ENCODE measurements around the gene SH3RF3. TPM values are rescaled to one million over a fixed set of nuclear protein-coding genes. Genes with fewer than 3 reads are reported as not detected.

SH3RF3 gene
- total and polyA plus RNA-seq, 10 of the 15 experiments (the other 5 are each of a cell fraction or from before 2014, with no cell fraction given), result 0.08 to 8.8 (median 2.3) TPM

DNA sequence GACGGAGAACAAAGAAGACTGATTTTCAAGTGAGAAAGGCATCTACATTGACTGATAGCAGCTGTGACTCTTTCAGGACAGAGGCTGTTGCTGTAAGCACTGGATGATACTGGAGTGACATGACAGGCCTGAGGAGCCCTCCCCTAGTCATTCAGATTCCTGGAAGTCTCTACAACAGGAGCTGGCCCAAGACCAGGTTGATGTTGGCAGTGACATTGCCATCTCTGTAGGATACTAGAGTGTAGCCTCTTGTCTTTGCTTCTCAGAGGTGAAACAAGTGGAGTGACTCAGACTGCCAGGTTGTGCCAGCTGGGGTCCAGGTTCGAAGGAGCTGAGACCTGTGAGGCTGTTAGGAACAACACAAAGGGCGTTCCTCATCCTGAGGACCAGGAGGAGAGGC, 44.7 kb upstream of the SH3RF3 start:
- Histone ChIP-seq H3K27me3 (replicated peaks in 1 of 2; ENCODE audit: control insufficient read depth in 2 of 2, insufficient read depth in 2 of 2, low read length in 1 of 2) (peaks cover 0 to 2% of the 10 kb centered on the region in 2 experiments; a peak in 2 of 4 replicates), H3K4me3 (no peak overlapping the region), H3K36me3 (ENCODE audit: control insufficient read depth in 2 of 2, insufficient read depth in 2 of 2, low read length in 1 of 2) (no peaks in the 10 kb centered on the region), H3K27ac (ENCODE audit: control insufficient read depth, insufficient read depth) (no peak overlapping the region), H3K4me1 (ENCODE audit: control insufficient read depth, insufficient read depth, low read length) (no peaks in the 10 kb centered on the region), H3K9me3 (replicated peaks; ENCODE audit: control insufficient read depth, insufficient read depth, low read length) (no peaks in the 10 kb centered on the region; the same call in 2 of the 3 replicates), H3K4me2 (ENCODE audit: control insufficient read depth, insufficient read depth) (no peak overlapping the region), H3K9ac (ENCODE audit: control insufficient read depth, insufficient read depth, low read length) (no peak overlapping the region), H2AFZ (ENCODE audit: control insufficient read depth, low read depth, low read length) (no peak overlapping the region), H3K79me2 (ENCODE audit: control insufficient read depth, insufficient read depth, low read length) (no peaks in the 10 kb centered on the region), H4K20me1 (ENCODE audit: control insufficient read depth, insufficient read depth) (no peaks in the 10 kb centered on the region)
- 10% methylated on average over 3 of the region's 3 CpGs for WGBS (ENCODE audit: insufficient coverage, insufficient replicate concordance, low lambda C conversion rate, missing lambda C conversion rate)
- FAIRE-seq (no peak), ATAC-seq (no peak), DNase-seq (ENCODE audit: low read depth, low spot score) (no peak)
- ChIA-PET RAD21 (ENCODE audit: unreplicated experiment) (no interaction called here), CTCF (no interaction called here), SMC1A (ENCODE audit: uncharacterized antibody, unreplicated experiment) (interaction anchor here (0.7 kb wide), 1 partner anchor 52 kb away, joined by 6 read pairs; no protein-coding TSS in a partner anchor), POLR2A (no interaction called here)
- TF ChIP-seq CBFB (IDR thresholded peaks at IDR 0.05; ENCODE audit: low read depth), result no peak
- TF ChIP-seq PAX5 (IDR thresholded peaks at IDR 0.05; ENCODE audit: borderline replicate concordance, low read depth, low read length), result no peak
- no peak for TF ChIP-seq ZNF384 (IDR thresholded peaks at IDR 0.05; ENCODE audit: borderline replicate concordance, low read depth, low read length)
- no TSS peak for BruUV-seq (replicated peaks)
- in situ Hi-C loops (cut with MboI), result no loop called here
- intact Hi-C loops (cut with micrococcal nuclease; ENCODE audit: unreplicated experiment), result no loop called here

DNA sequence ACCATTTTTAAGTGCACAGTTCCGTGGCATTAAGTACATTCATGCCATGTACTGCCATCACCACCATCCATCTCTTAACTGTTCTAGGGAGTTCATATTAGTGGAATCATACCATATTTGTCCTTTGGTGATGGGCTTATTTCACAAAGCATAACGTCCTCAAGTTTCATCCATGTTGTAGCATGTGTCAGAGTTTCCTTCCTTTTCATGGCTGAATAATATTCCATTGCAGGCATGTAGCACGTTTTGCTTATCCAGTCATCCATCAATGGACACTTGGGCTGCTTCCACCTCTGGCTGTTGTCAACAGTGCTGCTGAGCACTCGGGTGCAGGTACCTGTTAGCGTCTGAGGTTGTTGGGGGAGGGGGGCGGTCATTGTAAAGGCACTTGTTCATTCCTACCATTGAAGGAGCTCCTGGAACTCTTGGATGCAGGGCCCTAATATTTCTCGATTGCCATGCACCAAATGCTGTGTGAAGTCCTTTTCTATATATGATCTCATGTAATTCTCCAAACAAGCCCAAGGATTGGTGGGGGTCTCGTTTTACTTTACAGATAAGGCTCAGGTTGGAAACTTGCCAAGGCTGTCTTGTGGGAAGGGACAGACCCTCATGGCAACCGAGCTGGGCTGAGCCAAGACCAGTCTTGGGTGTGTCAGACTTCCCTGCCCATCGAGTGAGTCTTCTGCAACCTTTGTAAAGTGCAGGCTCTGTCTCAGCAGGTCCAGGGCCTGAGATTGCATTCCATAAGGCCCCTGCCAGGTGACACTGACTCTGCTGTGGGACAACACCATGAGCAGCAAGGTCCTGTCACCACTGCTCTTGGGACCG, 42.9 kb upstream of the SH3RF3 start:
- no peaks in the 10 kb centered on the region for H3K36me3 ChIP-seq (ENCODE audit: control insufficient read depth in 2 of 2, insufficient read depth in 2 of 2, low read length in 1 of 2)
- ChIA-PET SMC1A (ENCODE audit: uncharacterized antibody, unreplicated experiment) (no interaction called here), RAD21 (ENCODE audit: unreplicated experiment) (no interaction called here), POLR2A (no interaction called here), CTCF (no interaction called here)
- DNase-seq (ENCODE audit: low read depth, low spot score) (no peak), FAIRE-seq (no peak), ATAC-seq (no peak)
- no peaks in the 10 kb centered on the region for H3K4me1 ChIP-seq (ENCODE audit: control insufficient read depth, insufficient read depth, low read length)
- H4K20me1 ChIP-seq (ENCODE audit: control insufficient read depth, insufficient read depth), result no peaks in the 10 kb centered on the region
- no TSS peak for BruUV-seq (replicated peaks)
- H3K79me2 ChIP-seq (ENCODE audit: control insufficient read depth, insufficient read depth, low read length), result no peaks in the 10 kb centered on the region
- intact Hi-C loops (cut with micrococcal nuclease; ENCODE audit: unreplicated experiment) (no loop called here), in situ Hi-C loops (cut with MboI) (no loop called here)
- H3K27me3 ChIP-seq (replicated peaks in 1 of 2; ENCODE audit: control insufficient read depth in 2 of 2, insufficient read depth in 2 of 2, low read length in 1 of 2), result no peaks in the 10 kb centered on the region
- H2AFZ ChIP-seq (ENCODE audit: control insufficient read depth, low read depth, low read length), result no peak overlapping the region
- no peak overlapping the region for H3K4me2 ChIP-seq (ENCODE audit: control insufficient read depth, insufficient read depth)
- no peak overlapping the region for H3K27ac ChIP-seq (ENCODE audit: control insufficient read depth, insufficient read depth)
- H3K9me3 ChIP-seq (replicated peaks; ENCODE audit: control insufficient read depth, insufficient read depth, low read length), result no peaks in the 10 kb centered on the region; the same call in 2 of the 3 replicates
- no peak overlapping the region for H3K9ac ChIP-seq (ENCODE audit: control insufficient read depth, insufficient read depth, low read length)
- H3K4me3 ChIP-seq, result no peak overlapping the region
- WGBS (ENCODE audit: insufficient coverage, insufficient replicate concordance, low lambda C conversion rate, missing lambda C conversion rate), result 29% methylated on average over 11 of the region's 11 CpGs
- TF ChIP-seq EGR1 (IDR thresholded peaks at IDR 0.05; ENCODE audit: borderline replicate concordance in 1 of 2, low read depth in 2 of 2, low read length in 2 of 2), result no peak
- no peak for TF ChIP-seq IKZF1 (conservative IDR thresholded peaks at IDR 0.05)
- TF ChIP-seq, protein P1, sequence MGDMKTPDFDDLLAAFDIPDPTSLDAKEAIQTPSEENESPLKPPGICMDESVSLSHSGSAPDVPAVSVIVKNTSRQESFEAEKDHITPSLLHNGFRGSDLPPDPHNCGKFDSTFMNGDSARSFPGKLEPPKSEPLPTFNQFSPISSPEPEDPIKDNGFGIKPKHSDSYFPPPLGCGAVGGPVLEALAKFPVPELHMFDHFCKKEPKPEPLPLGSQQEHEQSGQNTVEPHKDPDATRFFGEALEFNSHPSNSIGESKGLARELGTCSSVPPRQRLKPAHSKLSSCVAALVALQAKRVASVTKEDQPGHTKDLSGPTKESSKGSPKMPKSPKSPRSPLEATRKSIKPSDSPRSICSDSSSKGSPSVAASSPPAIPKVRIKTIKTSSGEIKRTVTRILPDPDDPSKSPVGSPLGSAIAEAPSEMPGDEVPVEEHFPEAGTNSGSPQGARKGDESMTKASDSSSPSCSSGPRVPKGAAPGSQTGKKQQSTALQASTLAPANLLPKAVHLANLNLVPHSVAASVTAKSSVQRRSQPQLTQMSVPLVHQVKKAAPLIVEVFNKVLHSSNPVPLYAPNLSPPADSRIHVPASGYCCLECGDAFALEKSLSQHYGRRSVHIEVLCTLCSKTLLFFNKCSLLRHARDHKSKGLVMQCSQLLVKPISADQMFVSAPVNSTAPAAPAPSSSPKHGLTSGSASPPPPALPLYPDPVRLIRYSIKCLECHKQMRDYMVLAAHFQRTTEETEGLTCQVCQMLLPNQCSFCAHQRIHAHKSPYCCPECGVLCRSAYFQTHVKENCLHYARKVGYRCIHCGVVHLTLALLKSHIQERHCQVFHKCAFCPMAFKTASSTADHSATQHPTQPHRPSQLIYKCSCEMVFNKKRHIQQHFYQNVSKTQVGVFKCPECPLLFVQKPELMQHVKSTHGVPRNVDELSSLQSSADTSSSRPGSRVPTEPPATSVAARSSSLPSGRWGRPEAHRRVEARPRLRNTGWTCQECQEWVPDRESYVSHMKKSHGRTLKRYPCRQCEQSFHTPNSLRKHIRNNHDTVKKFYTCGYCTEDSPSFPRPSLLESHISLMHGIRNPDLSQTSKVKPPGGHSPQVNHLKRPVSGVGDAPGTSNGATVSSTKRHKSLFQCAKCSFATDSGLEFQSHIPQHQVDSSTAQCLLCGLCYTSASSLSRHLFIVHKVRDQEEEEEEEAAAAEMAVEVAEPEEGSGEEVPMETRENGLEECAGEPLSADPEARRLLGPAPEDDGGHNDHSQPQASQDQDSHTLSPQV (IDR thresholded peaks at IDR 0.05), result no peak
- no peak for TF ChIP-seq RB1 (IDR thresholded peaks at IDR 0.05; ENCODE audit: borderline replicate concordance)
- no peak for TF ChIP-seq POLR2A (IDR thresholded peaks at IDR 0.05; ENCODE audit: low read depth, low read length)
- TF ChIP-seq, protein P2, sequence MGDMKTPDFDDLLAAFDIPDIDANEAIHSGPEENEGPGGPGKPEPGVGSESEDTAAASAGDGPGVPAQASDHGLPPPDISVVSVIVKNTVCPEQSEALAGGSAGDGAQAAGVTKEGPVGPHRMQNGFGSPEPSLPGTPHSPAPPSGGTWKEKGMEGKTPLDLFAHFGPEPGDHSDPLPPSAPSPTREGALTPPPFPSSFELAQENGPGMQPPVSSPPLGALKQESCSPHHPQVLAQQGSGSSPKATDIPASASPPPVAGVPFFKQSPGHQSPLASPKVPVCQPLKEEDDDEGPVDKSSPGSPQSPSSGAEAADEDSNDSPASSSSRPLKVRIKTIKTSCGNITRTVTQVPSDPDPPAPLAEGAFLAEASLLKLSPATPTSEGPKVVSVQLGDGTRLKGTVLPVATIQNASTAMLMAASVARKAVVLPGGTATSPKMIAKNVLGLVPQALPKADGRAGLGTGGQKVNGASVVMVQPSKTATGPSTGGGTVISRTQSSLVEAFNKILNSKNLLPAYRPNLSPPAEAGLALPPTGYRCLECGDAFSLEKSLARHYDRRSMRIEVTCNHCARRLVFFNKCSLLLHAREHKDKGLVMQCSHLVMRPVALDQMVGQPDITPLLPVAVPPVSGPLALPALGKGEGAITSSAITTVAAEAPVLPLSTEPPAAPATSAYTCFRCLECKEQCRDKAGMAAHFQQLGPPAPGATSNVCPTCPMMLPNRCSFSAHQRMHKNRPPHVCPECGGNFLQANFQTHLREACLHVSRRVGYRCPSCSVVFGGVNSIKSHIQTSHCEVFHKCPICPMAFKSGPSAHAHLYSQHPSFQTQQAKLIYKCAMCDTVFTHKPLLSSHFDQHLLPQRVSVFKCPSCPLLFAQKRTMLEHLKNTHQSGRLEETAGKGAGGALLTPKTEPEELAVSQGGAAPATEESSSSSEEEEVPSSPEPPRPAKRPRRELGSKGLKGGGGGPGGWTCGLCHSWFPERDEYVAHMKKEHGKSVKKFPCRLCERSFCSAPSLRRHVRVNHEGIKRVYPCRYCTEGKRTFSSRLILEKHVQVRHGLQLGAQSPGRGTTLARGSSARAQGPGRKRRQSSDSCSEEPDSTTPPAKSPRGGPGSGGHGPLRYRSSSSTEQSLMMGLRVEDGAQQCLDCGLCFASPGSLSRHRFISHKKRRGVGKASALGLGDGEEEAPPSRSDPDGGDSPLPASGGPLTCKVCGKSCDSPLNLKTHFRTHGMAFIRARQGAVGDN (IDR thresholded peaks at IDR 0.05), result no peak

Data from GM12878 (cell line).